Smooth muscle cell (in vitro differentiated cells): ENCODE data around the gene MORN2. TPM values are rescaled to one million over a fixed set of nuclear protein-coding genes. Genes with fewer than 3 reads are reported as not detected.

Experiments
- DNase-seq: peaks from one replicate; lab custom pipeline; 2025; ENCODE audit not compliant: unreplicated experiment; lab: John Stamatoyannopoulos, UW
- H2AFZ ChIP-seq: fragments of 200-600 bp; sonication (generic); 2 replicates; pipeline ENCODE4 v1.6.0; 2016; ENCODE audit warnings: antibody characterized with exemption, low read depth, mild to moderate bottlenecking
- H3F3A ChIP-seq: fragments of 200-600 bp; sonication (generic); 2 replicates; pipeline ENCODE4 v1.6.0; 2017; ENCODE audit warnings: antibody characterized with exemption, low read depth
- H3K27ac ChIP-seq: fragments of 200-600 bp; sonication (generic); 2 replicates; pipeline ENCODE4 v1.5.1; 2016; ENCODE audit warnings: low read depth, mild to moderate bottlenecking
- H3K27me3 ChIP-seq: fragments of 200-600 bp; sonication (generic); 2 replicates; pipeline ENCODE4 v1.6.1; 2016; ENCODE audit warnings: low read depth, mild to moderate bottlenecking
- H3K36me3 ChIP-seq: fragments of 200-600 bp; sonication (generic); 2 replicates; pipeline ENCODE4 v1.5.1; 2016; ENCODE audit warnings: low read depth
- H3K4me1 ChIP-seq: fragments of 200-600 bp; sonication (generic); 2 replicates; pipeline ENCODE4 v1.5.1; 2016; ENCODE audit warnings: low read depth
- H3K4me2 ChIP-seq: fragments of 200-600 bp; sonication (generic); 2 replicates; pipeline ENCODE4 v1.6.0; 2016; ENCODE audit warnings: mild to moderate bottlenecking
- H3K4me3 ChIP-seq: fragments of 200-600 bp; sonication (generic); 2 replicates; pipeline ENCODE4 v1.5.1; 2016; ENCODE audit warnings: mild to moderate bottlenecking
- H3K79me2 ChIP-seq: fragments of 200-600 bp; sonication (generic); 2 replicates; pipeline ENCODE4 v1.6.0; 2016; ENCODE audit warnings: low read depth, mild to moderate bottlenecking
- H3K9ac ChIP-seq: fragments of 200-600 bp; sonication (generic); 2 replicates; pipeline ENCODE4 v1.6.0; 2016; ENCODE audit warnings: low read depth
- H3K9me3 ChIP-seq: fragments of 200-600 bp; sonication (generic); replicated peaks from 2 replicates; pipeline ENCODE4 v1.5.1; 2016; ENCODE audit warnings: low read depth
- H4K20me1 ChIP-seq: fragments of 200-600 bp; sonication (generic); 2 replicates; pipeline ENCODE4 v1.6.0; 2016; ENCODE audit warnings: low read depth
- CTCF ChIP-seq: fragments of 200-600 bp; sonication (generic); IDR thresholded peaks from 2 replicates; pipeline ENCODE4 v1.5.1; 2017; ENCODE audit warnings: borderline replicate concordance, mild to moderate bottlenecking, antibody characterized with exemption; ENCODE audit not compliant: insufficient read depth, poor library complexity, severe bottlenecking
- WGBS: methylation state at CpG from one replicate; pipeline ENCODE4 v1.1.7; 2016; ENCODE audit warnings: low lambda C conversion rate; 5-methylcytosine and 5-hydroxymethylcytosine counted together
- polyA plus RNA-seq: library from polyadenylated mRNA; unstranded; fragments of >200 nt; fragmentation: Nextera tagmentation; extraction: Ambion mirVana; gene quantifications from 2 replicates; pipeline ENCODE4 v1.2.1, GENCODE V29; 2016
- total RNA-seq: library from RNA; depleted of rRNA; stranded (reverse); fragments of >200 nt; gene quantifications from 2 replicates; pipeline ENCODE4 v1.2.3, GENCODE V29; 2014

MORN2 gene
- total and polyA plus RNA-seq, 2 experiments from 2014 or later: 30.5 to 53.7 TPM

GRCh38 chr2:38850045-38850444 is 25.7 kb upstream of the MORN2 start:
- peaks cover 16% of the 10 kb centered on the region for H3K36me3 ChIP-seq
- H3K4me3 ChIP-seq: no peak overlapping the region
- no peaks in the 10 kb centered on the region for H3K27me3 ChIP-seq
- 95% methylated on average over 3 of the region's 3 CpGs for WGBS
- no peaks in the 10 kb centered on the region for H3K9me3 ChIP-seq
- no peaks in the 10 kb centered on the region for H4K20me1 ChIP-seq
- DNase-seq: no peak
- H3F3A ChIP-seq: no peaks in the 10 kb centered on the region
- no peaks in the 10 kb centered on the region for H3K79me2 ChIP-seq
- no peak for TF ChIP-seq CTCF
- H3K9ac ChIP-seq: no peak overlapping the region
- H3K4me1 ChIP-seq: no peaks in the 10 kb centered on the region
- no peak overlapping the region for H3K27ac ChIP-seq
- H3K4me2 ChIP-seq: no peak overlapping the region
- H2AFZ ChIP-seq: no peak overlapping the region

GRCh38 chr2:38856165-38856564 is 19.6 kb upstream of the MORN2 start:
- Histone ChIP-seq H3F3A (no peaks in the 10 kb centered on the region), H3K36me3 (peaks cover 40% of the 10 kb centered on the region), H3K27me3 (no peaks in the 10 kb centered on the region), H3K9ac (no peak overlapping the region), H3K9me3 (no peaks in the 10 kb centered on the region), H2AFZ (no peak overlapping the region), H3K4me1 (no peaks in the 10 kb centered on the region), H3K79me2 (no peaks in the 10 kb centered on the region), H4K20me1 (no peaks in the 10 kb centered on the region), H3K4me3 (no peak overlapping the region), H3K27ac (no peak overlapping the region), H3K4me2 (no peak overlapping the region)
- WGBS: 97% methylated on average over 1 of the region's 1 CpG
- no peak for TF ChIP-seq CTCF
- no peak for DNase-seq

- Histone ChIP-seq H3K36me3 (peaks cover 38% of the 10 kb centered on the region), H3K9me3 (no peaks in the 10 kb centered on the region)
- no peak for TF ChIP-seq CTCF
These were observed 13.3 kb upstream of the MORN2 start for GRCh38 chr2:38862476-38862875.

GRCh38 chr2:38863061-38863695 is 12.6 kb upstream of the MORN2 start:
- no peaks in the 10 kb centered on the region for H3K9me3 ChIP-seq
- no peak overlapping the region for H3K4me2 ChIP-seq
- WGBS: 98% methylated on average over 2 of the region's 2 CpGs
- H3K9ac ChIP-seq: no peak overlapping the region
- no peak for DNase-seq
- no peak overlapping the region for H3K27ac ChIP-seq
- H2AFZ ChIP-seq: no peak overlapping the region
- no peak for TF ChIP-seq CTCF
- H3K4me1 ChIP-seq: no peaks in the 10 kb centered on the region
- H3K27me3 ChIP-seq: no peaks in the 10 kb centered on the region
- H3K36me3 ChIP-seq: peaks cover 38% of the 10 kb centered on the region
- H3K79me2 ChIP-seq: no peaks in the 10 kb centered on the region
- no peaks in the 10 kb centered on the region for H4K20me1 ChIP-seq
- H3K4me3 ChIP-seq: no peak overlapping the region
- no peaks in the 10 kb centered on the region for H3F3A ChIP-seq

More at GRCh38 chr2:38862476-38862875, 13.3 kb upstream of the MORN2 start:
- no peaks in the 10 kb centered on the region for H3K4me1 ChIP-seq
- no peak overlapping the region for H3K4me3 ChIP-seq
- H3K27ac ChIP-seq: no peak overlapping the region
- no peak overlapping the region for H3K9ac ChIP-seq
- no peaks in the 10 kb centered on the region for H3K27me3 ChIP-seq
- no peak overlapping the region for H2AFZ ChIP-seq
- DNase-seq: no peak
- no peak overlapping the region for H3K4me2 ChIP-seq
- H3K79me2 ChIP-seq: no peaks in the 10 kb centered on the region
- no peaks in the 10 kb centered on the region for H4K20me1 ChIP-seq
- H3F3A ChIP-seq: no peaks in the 10 kb centered on the region
